ENCODE measurements around the gene MRPL24.

- no peak for TF ChIP-seq IKZF5 (CRISPR knock-in tag; IDR thresholded peaks at IDR 0.05)
- TF ChIP-seq, protein P1, sequence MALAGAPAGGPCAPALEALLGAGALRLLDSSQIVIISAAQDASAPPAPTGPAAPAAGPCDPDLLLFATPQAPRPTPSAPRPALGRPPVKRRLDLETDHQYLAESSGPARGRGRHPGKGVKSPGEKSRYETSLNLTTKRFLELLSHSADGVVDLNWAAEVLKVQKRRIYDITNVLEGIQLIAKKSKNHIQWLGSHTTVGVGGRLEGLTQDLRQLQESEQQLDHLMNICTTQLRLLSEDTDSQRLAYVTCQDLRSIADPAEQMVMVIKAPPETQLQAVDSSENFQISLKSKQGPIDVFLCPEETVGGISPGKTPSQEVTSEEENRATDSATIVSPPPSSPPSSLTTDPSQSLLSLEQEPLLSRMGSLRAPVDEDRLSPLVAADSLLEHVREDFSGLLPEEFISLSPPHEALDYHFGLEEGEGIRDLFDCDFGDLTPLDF (CRISPR knock-in tag; IDR thresholded peaks at IDR 0.05), result no peak
- TF ChIP-seq, protein P2, sequence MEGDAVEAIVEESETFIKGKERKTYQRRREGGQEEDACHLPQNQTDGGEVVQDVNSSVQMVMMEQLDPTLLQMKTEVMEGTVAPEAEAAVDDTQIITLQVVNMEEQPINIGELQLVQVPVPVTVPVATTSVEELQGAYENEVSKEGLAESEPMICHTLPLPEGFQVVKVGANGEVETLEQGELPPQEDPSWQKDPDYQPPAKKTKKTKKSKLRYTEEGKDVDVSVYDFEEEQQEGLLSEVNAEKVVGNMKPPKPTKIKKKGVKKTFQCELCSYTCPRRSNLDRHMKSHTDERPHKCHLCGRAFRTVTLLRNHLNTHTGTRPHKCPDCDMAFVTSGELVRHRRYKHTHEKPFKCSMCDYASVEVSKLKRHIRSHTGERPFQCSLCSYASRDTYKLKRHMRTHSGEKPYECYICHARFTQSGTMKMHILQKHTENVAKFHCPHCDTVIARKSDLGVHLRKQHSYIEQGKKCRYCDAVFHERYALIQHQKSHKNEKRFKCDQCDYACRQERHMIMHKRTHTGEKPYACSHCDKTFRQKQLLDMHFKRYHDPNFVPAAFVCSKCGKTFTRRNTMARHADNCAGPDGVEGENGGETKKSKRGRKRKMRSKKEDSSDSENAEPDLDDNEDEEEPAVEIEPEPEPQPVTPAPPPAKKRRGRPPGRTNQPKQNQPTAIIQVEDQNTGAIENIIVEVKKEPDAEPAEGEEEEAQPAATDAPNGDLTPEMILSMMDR (CRISPR knock-in tag; IDR thresholded peaks at IDR 0.05), result no peak
- TF ChIP-seq ZNF451 (CRISPR knock-in tag; IDR thresholded peaks at IDR 0.05), result no peak
- no peak for TF ChIP-seq EP300 (IDR thresholded peaks at IDR 0.05; ENCODE audit: low read depth in 2 of 2, low read length in 2 of 2)
- no peak for TF ChIP-seq EP300 (CRISPR knock-in tag; IDR thresholded peaks at IDR 0.05; ENCODE audit: borderline replicate concordance)
- TF ChIP-seq RFX3 (CRISPR knock-in tag; IDR thresholded peaks at IDR 0.05), result no peak
- no peak for TF ChIP-seq ZNF800 (CRISPR knock-in tag; IDR thresholded peaks at IDR 0.05)
- TF ChIP-seq SRF (IDR thresholded peaks at IDR 0.05; ENCODE audit: low read depth, low read length), result no peak
- no peak for TF ChIP-seq ELF4 (CRISPR knock-in tag; IDR thresholded peaks at IDR 0.05; ENCODE audit: borderline replicate concordance)
- TF ChIP-seq KLF6 (CRISPR knock-in tag; IDR thresholded peaks at IDR 0.05), result no peak
- no peak for TF ChIP-seq RXRA (CRISPR knock-in tag; IDR thresholded peaks at IDR 0.05)
- no peak for TF ChIP-seq TCF12 (IDR thresholded peaks at IDR 0.05)
- no peak for TF ChIP-seq TCF12 (CRISPR knock-in tag; IDR thresholded peaks at IDR 0.05)
- no peak for TF ChIP-seq KDM5A (IDR thresholded peaks at IDR 0.05; ENCODE audit: borderline replicate concordance, low read length)
Observed at GRCh38 chr1:156733989-156734584, 6.8 kb downstream of the MRPL24 start.

Data from HepG2 (cell line).